GM18873 (cell line): ENCODE measurements around the gene HSPA1A.
"Not testable (repeated sequence)": the region's sequence is repeated elsewhere in the genome, so short reads cannot be mapped to it uniquely, and the experiment has no call there.

ENCODE experiments used
- ATAC-seq: cut with Tn5 transposase; IDR thresholded peaks from one replicate; pipeline ENCODE4 v1.9.1; 2021; ENCODE audit warnings: mild to moderate bottlenecking, moderate library complexity, moderate number of reproducible peaks; ENCODE audit not compliant: unreplicated experiment, low FRiP score

The HSPA1A gene

DNA sequence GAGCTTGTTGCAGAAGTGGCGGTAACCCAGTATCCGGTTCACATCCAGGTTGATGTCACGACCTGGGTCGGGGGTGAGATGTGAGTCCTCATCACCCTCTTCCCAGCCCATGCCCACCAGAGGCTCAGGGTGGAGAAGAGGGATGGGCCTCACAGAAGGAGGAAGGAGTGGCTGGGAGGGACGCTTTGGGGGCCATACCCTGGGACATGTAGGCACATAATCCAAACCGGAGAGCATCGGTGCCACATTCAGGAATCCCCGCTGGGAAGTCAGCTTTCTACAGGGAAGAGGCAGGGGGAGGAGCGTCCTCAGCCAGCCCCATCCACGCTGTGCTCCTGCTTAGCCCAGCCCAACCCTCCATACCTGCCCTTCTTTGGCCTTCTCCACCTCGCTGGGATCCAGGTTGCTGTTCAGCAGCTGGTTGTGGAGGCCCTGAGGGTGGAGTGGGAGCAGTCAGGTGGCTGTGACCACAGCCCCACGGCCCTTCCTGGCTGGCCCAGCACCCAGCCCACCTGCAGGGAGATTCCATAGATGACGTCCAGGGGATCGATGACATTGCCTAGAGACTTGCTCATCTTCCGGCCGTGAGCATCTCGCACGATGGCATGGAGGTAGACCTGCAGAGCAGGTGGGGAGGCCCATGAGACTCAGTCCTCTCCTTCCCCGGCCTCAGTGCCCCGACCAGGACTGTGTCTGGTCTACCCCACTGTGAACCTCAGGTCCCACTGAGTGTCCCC is 34.7 kb upstream of the HSPA1A start:
- no peak for ATAC-seq

DNA sequence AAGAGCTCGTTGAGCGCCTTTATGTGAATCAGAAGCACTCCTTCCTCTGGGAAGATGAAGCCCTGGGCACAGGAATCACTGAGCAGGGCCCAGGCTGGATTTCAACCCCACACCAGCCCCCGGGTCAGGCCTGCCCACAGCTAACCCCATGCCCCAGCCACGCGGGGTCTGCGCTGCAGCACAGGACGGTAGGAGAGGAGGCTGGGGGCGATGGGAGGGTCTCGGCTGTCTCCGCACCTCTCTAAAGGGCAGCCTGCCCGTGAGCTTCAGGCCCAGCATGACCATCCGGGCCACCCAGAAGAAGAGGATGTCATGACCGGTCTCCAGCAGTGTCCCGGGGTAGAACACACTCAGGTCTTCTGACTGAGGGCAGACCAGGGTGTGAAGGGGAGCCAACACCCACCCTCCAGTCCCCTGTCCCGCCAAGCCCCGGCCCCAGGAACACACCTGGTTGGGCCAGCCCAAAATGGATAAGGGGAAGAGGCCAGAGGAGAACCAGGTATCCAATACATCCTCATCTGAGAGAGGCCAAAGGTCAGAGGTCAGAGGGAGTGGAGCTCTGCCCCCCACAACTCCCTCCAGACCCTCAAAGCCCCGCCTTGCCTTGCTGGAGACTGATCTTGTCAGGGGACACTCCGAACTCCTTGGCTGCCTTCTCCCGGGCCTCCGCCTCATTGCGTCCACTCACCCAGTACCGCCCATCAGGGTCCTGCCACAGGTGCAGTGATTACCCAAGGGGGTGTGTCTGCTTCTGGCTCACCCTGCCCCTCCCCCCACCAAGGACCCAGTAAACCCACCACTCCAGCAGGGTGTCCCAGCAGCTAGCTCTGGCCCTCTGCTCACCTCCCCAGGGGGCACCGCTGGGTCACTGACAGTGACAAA is 33.9 kb upstream of the HSPA1A start:
- no peak for ATAC-seq

DNA sequence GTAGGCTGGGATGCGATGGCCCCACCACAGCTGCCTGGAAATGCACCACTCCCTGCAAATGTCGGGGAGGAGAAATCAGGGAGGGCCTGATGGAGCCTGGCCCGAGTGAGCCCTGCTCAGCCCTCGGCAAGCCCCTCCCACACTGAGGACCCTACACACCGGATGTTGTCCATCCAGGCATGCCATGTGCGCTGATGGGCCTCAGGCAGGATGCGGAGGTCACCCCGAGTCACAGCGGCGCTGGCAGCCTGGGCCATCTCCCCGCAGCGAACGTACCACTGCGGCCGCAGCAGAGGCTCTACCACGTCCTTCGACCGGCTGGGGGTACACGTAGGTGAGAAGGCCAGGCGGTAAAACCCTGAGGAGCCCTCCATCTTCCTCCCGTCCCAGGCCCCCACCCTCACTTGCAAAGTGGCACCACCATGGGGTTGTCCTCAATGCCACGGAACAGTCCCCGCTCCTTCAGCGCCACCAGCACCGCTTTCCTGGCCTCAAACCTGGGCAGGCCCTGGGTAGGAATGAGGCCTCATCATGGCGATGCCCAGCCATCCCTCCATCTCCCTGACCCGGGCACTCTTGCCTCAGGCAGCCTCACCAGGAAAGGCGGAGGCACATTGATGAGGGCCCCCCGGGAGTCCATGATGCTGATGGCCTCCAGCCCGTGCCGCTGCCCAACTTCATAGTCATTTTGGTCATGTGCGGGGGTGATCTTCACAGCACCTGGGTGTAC is 33.1 kb upstream of the HSPA1A start:
- no peak for ATAC-seq

GRCh38 chr6:31784098-31784925 is 31.0 kb upstream of the HSPA1A start:
- ATAC-seq = no peak

- ATAC-seq = no peak
Measured at GRCh38 chr6:31785475-31785874, 29.9 kb upstream of the HSPA1A start.

- ATAC-seq = no peak
Measured at GRCh38 chr6:31791324-31792089, 23.8 kb upstream of the HSPA1A start.

GRCh38 chr6:31792090-31792374 is 23.3 kb upstream of the HSPA1A start:
- ATAC-seq = no peak

GRCh38 chr6:31792761-31793171 is 22.6 kb upstream of the HSPA1A start:
- ATAC-seq = no peak

DNA sequence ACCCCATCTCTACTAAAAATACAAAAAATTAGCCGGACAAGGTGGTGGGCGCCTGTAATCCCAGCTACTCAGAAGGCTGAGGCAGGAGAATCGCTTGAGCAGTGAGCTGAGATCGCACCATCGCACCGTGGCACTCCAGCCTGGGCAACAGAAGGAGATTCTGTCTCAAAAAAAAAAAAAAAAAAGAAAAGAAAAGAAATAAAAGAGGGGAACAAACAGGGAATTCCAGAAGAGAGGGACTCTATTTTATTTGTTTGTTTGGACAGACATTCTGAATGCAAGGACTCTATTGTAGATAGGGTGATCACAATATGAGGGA is 21.5 kb upstream of the HSPA1A start:
- ATAC-seq = not testable (repeated sequence)

- ATAC-seq = no peak
Measured at GRCh38 chr6:31794294-31794865, 21.0 kb upstream of the HSPA1A start.

DNA sequence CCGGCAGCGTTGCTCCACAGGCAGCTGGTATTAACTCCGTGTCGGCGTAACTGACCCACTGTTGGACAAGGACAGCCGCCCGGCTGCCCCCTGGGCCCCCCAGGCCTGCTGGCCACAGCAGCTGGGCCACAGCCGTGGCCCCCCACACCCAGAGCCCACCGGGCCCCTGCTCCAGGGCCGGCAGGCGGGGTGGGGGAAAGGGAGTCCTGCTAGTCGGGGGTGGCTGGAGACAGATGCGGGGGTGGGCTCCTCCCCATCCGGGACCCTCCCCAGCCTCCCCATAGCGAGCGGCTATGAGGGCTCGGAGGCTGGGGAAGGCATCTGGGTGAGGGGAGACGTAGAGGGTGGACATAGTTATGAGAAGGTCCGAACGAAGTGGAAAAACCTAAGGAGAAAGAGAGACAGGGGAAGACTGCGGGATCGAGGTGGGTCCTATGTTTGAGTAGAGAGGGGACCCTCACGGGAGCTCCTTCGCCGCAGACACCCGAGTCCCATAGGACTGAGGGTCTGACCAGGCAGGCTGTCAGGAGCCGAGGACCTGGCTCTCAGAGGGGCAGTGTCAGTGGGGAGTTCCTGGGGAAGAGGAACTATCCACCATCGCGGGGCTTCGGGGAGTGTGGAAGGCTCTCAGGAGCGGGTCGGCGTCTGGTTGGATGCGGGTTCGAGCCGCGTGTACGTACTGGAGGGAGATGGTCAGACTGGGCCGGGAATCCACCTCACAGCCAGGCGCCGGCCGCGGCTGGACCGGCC is 20.3 kb upstream of the HSPA1A start:
- no peak for ATAC-seq

GRCh38 chr6:31795616-31796298 is 19.6 kb upstream of the HSPA1A start, which contains the start of gene VARS1:
Gene VARS1, minus strand, starts transcription at chr6:31795752. Its CDS starts 535 bp downstream, at chr6:31795217.
- no peak for ATAC-seq

- no peak for ATAC-seq
Measured at GRCh38 chr6:31796993-31797385, 18.4 kb upstream of the HSPA1A start.

- no peak for ATAC-seq
Measured at GRCh38 chr6:31797588-31797987, 17.8 kb upstream of the HSPA1A start.

DNA sequence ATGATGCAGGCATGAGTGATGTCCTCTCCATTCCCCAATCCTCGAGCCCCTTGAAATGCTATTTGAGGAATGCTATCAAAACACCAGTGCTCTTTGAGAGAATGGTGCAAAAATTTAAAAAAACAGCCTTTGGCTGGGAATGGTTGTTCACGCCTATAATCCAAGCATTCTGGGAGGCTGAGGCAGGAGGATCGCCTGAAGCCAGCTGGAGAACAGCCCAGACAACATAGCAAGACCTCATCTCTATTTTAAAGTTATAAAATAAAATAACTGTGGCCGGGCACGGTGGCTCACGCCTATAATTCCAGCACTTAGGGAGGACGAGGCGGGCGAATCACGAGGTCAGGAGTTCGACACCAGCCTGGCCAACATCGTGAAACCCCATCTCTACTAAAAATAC is 15.6 kb upstream of the HSPA1A start:
- no peak for ATAC-seq

- ATAC-seq = not testable (repeated sequence)
Measured at GRCh38 chr6:31801031-31801927, 14.1 kb upstream of the HSPA1A start.

DNA sequence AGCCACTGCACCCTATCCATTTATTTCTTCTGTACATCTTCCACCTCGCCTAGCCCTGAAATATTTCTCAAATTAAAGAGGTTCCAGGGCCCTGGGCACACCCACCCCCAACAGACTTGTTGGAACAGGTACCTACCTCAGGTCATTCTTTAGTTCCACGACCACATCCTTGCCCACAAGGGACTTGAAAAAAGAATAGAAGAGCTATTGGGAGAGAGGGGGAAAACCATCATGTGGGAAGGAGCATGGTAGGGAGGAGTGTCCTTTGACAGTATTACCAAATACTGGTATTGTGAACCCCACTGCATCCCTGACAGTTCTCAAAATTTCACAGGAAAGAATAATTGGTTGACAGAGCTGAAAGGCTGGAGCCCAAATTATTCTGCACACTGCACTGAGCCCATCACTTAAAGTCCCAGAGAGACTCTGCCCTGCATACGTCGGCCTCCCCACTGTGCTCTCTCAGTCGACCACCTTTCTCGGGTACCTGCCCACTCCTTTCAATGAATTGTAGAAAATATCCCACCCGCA is 9.3 kb upstream of the HSPA1A start:
- no peak for ATAC-seq
